Stimulated activated CD4-positive, alpha-beta T cell treated with anti-CD3 and anti-CD28 coated beads, TNF-alpha, amount 100 ng/mL, for 24 hours (primary cell): ENCODE measurements around the gene GPC6.

Experiments
- DNase-seq, 3 experiments: peaks; one replicate each; pipeline ENCODE4 v3.0.0-alpha.2; 2020; ENCODE audit warnings: low read depth in 3 of 3

GPC6 gene

GRCh38 chr13:93561576-93562225 lies 335.1 kb downstream of the GPC6 start:
- no peak for DNase-seq

- DNase-seq: no peak
Observed at GRCh38 chr13:93562676-93563075, 336.1 kb downstream of the GPC6 start.

DNA sequence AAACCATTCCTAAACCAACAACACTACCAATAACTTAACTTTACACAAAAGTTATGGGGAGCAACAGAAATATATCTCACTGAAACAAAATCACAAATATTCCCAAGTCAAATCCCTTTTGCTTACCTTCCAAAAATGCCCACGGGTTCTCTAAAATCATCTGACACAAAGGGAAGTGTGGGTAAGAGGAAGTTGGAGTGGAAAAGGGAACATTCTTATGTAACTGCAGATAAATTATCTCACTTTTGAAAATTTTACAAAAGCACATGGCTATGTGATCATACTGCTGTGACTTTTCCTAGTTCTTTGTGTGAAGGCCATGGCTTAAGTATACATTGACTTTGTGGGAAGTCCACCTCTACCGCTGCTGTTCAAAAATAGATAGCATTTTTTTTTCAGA lies 350.5 kb downstream of the GPC6 start:
- DNase-seq: no peak

- no peak for DNase-seq
Observed at GRCh38 chr13:93589788-93590187, 363.2 kb downstream of the GPC6 start.

DNA sequence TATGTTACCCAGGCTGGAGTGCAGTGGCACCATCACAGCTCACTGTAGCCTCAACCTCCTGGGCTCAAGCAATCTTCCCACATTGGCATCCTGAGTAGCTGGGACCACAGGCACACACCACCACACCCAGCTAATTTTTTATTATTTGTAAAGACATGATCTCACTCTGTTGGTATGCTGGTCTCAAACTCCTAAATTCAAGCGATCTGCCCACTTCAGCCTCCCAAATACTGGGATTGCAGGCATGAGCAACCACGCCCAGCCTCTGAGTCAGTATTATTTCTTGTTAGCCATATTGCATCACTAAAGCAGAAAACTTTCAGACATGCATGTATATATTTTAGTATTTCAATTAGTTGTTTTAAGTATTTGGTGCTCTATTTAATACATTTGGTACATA lies 376.4 kb downstream of the GPC6 start:
- DNase-seq: no peak

DNA sequence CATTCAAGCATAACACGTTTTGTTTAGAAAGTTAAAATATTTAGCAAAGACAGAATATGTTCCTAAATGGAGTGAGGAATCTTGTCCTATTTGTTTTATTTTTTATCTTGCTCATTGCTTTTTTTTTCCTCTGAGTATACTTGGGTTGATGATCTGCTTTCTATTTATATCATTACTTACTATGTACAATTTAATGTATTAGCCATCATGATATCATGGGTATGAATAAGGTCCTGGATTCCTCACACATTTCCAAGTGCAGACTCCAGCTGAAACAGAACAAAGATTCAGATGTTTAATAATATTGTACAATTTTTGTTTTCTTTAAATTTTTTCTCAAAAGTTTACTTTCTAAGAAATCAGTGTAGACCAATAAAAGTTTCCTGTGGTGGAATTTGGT lies 388.2 kb downstream of the GPC6 start:
- no peak for DNase-seq

DNA sequence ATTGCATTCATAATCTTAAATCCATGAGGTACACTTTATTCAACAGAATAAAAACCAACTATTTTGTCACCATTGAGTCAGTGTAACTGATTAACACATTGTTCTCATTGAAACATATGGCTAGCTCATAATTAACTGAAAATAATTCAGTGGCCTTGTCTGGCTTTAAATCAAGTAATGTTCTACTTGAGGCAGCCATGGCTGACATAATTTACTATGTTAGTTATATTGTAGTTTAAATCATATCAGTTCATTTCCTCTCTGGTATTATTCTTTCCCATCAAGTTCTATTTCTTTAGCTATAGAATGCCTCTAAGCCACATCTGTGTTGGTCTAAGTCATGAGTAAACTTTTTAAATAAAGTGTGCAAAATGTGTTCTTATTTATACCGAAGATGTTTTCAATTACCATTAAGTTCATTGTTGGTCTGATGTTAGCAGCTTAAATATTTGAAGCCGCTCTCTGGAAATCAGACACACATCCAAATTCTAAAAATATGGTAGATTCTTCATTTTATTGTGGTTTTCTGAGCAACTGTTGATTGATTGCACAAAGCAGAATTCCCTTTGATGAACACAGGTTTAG lies 393.7 kb downstream of the GPC6 start:
- DNase-seq: no peak

- DNase-seq: no peak
Observed at GRCh38 chr13:93621051-93621450, 394.4 kb downstream of the GPC6 start.

- no peak for DNase-seq
Observed at GRCh38 chr13:93621966-93622365, 395.4 kb downstream of the GPC6 start.

DNA sequence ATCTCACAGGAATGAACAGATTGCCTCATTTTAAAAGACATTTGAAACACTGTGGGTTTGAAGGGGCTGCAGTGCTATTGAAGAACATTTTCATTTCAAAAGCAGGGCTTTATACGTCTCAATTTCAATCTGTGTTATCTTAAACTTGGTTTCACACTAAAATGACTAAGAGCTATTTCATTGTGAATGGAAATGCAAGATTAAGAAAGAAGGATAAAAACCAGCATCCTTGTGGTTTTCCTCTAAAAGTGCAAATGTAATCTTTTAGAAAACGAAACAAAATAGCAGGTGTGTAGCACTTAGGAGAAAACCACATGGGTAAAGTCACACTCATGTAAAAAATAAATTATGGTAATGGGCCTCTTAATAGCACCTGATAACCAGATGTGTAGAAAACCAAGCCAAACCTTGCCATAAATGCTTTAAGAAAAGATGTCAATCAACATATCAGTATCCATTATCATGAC lies 397.7 kb downstream of the GPC6 start:
- no peak for DNase-seq

DNA sequence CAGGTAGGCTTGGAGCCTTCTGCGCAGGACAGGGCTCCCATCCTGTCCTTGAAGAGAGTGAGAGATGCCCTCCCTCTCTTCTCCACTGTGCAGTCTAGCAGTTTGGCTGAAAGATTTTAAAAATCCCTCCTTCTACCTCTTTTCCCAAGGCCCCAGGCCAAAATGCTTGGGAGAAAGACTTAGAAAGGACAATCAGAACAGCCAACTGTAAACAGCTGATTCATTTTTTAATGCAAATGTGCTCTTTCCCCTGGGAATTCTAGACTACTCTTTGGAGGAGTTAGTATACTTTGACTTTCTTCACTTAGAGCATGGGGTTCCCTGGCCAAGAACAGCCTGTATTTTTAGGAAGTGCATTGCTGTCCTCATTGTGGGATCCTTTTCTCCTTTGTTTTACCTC lies 398.9 kb downstream of the GPC6 start:
- DNase-seq: no peak

DNA sequence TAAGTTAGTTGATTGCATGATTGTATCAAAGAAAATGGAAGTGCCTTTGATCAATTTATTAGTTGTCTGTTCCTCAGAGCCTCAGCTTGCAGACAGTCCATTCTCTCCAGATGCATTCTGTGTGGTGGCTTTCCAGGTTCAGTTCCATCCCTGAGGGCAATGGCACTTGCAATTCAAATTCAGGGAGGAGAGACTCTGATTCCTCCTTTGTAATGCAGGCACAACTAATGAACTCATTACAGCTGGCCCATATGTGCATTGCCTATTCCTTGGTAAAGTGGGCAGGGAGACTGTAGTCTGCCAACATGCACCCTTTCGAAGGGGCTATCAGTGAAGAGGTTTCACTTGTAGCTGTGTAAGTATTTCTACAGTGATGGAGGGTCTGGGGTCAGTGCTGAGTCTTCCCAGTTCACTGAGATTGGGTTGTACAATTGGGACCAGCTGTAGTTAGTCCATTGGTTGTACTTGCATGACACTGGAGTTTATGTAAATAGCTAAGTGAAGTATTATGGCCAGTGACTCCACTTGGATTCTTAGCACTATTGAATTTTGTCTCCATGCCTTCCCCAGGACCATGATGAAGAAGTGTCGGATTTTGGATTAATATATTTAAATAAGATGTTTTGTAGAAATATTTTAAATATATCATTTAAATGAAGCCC lies 401.7 kb downstream of the GPC6 start:
- no peak for DNase-seq

GRCh38 chr13:93635616-93636032 lies 409.0 kb downstream of the GPC6 start:
- no peak for DNase-seq

- DNase-seq: no peak
Observed at GRCh38 chr13:93637852-93638251, 411.2 kb downstream of the GPC6 start.

- no peak for DNase-seq
Observed at GRCh38 chr13:93640452-93640851, 413.8 kb downstream of the GPC6 start.

- DNase-seq: no peak
Observed at GRCh38 chr13:93646245-93646644, 419.6 kb downstream of the GPC6 start.

GRCh38 chr13:93649496-93649895 lies 422.9 kb downstream of the GPC6 start:
- DNase-seq: no peak

DNA sequence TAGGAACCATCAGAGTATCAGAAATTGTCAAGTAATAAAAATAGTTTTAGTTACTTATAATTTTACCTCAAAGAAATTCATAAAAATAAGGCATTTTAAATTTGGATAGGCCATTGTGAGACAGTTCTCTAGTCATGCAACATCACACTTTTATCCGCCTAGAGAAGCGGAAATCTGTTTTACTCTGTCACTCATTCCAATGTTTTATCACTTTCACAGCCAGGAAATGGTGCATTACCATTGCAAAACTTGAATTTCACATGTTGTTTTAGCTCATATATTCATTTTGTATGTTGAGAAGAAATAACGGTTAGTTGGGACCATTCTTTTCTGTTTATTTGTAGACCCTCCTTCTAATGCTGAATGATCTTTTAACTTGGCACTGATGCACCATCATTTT lies 427.2 kb downstream of the GPC6 start:
- no peak for DNase-seq

DNA sequence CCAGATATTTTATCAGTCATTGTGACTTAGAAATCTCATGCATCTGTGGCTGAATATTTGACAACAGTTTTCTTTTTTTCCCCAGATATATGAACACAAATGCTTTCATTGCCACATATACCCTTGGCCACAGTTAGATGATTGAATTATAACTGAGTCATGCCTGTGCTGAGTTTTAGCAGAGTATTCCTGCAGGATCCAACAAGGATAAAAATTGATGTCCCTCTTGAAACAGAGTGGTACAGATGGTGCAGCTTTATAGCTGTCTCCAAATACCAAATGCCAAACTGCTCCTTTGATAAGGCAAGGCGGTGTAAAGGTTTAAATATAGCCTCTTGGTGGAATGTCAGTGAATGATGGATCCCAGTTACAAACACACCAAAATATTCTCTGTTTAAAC lies 428.5 kb downstream of the GPC6 start:
- no peak for DNase-seq

- no peak for DNase-seq
Observed at GRCh38 chr13:93660391-93661063, 433.9 kb downstream of the GPC6 start.

GRCh38 chr13:93670866-93671265 lies 444.3 kb downstream of the GPC6 start:
- no peak for DNase-seq

- no peak for DNase-seq
Observed at GRCh38 chr13:93672996-93673395, 446.4 kb downstream of the GPC6 start.

GRCh38 chr13:93673885-93674284 lies 447.3 kb downstream of the GPC6 start:
- no peak for DNase-seq
